A549 (cell line): Measurements from ENCODE around the gene FOXS1. TPM values are rescaled to one million over a fixed set of nuclear protein-coding genes. Genes with fewer than 3 reads are reported as not detected.

ENCODE experiments used
- ATAC-seq, 2 experiments: fragments of 200-7000 bp in 1 of 2; fragments of >200 bp in 1 of 2; cut with Nextera tagmentation in 1 of 2; cut with Tn5 transposase in 1 of 2; 3 replicates each; pipeline versions ENCODE4 v1.8.0 to v1.9.1; 2018 to 2020; ENCODE audit warnings: mild to moderate bottlenecking in 1 of 2, moderate library complexity in 1 of 2
- CTCF ChIA-PET: fragments of 300-600 bp; sonication (Branson Sonifier 250); formaldehyde crosslinking; extraction: SDS; loops from one replicate; lab custom pipeline; 2021; ENCODE audit warnings: antibody characterized with exemption, inconsistent platforms; lab: Yijun Ruan, JAX
- POLR2A ChIA-PET: fragments of 350-600 bp; formaldehyde crosslinking; extraction: SDS; loops from one replicate; lab custom pipeline; 2021; ENCODE audit warnings: antibody characterized with exemption, inconsistent platforms; lab: Yijun Ruan, JAX
- DNase-seq, 2 experiments: peaks; one replicate each; pipeline versions ENCODE4 v3.0.0 to v3.0.0-alpha.2; 2011 to 2016; ENCODE audit warnings: low read depth in 1 of 2, low spot score in 1 of 2
- FAIRE-seq: peaks from 2 replicates; lab custom pipeline; 2011; peaks lifted over from hg19 to GRCh38; lab: Jason Lieb, UNC
- H3K27ac ChIP-seq, 2 experiments: fragments of >200 bp; sonication (Bioruptor Twin); formaldehyde crosslinking; 3 replicates each; pipeline ENCODE4 v1.5.1; 2016 to 2017
- H3K4me1 ChIP-seq: fragments of >200 bp; sonication (Bioruptor Twin); formaldehyde crosslinking; 3 replicates; pipeline ENCODE4 v1.6.1; 2016
- H3K4me2 ChIP-seq: fragments of >200 bp; sonication (Bioruptor Twin); formaldehyde crosslinking; 3 replicates; pipeline ENCODE4 v1.6.1; 2016
- H3K4me3 ChIP-seq: fragments of >200 bp; sonication (Bioruptor Twin); formaldehyde crosslinking; 3 replicates; pipeline ENCODE4 v1.5.1; 2016
- H3K9me3 ChIP-seq: fragments of >200 bp; sonication (Bioruptor Twin); formaldehyde crosslinking; 3 replicates; pipeline ENCODE4 v1.6.1; 2016
- BHLHE40 ChIP-seq: IDR thresholded peaks from 2 replicates; pipeline ENCODE4 v1.6.1; 2012; ENCODE audit warnings: low read depth, low read length, inconsistent platforms
- CBX2 ChIP-seq: fragments of 200-600 bp; sonication (generic); IDR thresholded peaks from 2 replicates; pipeline ENCODE4 v1.6.1; 2016; ENCODE audit warnings: low read depth, mild to moderate bottlenecking, borderline replicate concordance
- CBX8 ChIP-seq: fragments of 200-600 bp; sonication (generic); IDR thresholded peaks from 2 replicates; pipeline ENCODE4 v1.6.1; 2016
- CHD2 ChIP-seq: fragments of 150-350 bp; IDR thresholded peaks from 2 replicates; pipeline ENCODE4 v1.6.1; 2014; ENCODE audit warnings: low read length; ENCODE audit not compliant: partially characterized antibody
- CHD4 ChIP-seq: fragments of 200-600 bp; sonication (generic); IDR thresholded peaks from 2 replicates; pipeline ENCODE4 v1.6.1; 2016; ENCODE audit warnings: antibody characterized with exemption, mild to moderate bottlenecking, borderline replicate concordance
- ESRRA ChIP-seq: fragments of 150-350 bp; IDR thresholded peaks from 2 replicates; pipeline ENCODE4 v1.6.1; 2014; ENCODE audit warnings: mild to moderate bottlenecking, low read length, borderline replicate concordance
- FOSL2 ChIP-seq, 2 experiments: fragments of 450-650 bp in 1 of 2; fragments of >200 bp in 1 of 2; sonication (Bioruptor Twin) in 1 of 2; formaldehyde crosslinking; IDR thresholded peaks; 2 replicates each; pipeline versions ENCODE4 v1.5.0 to v1.6.1; 2016 to 2020; ENCODE audit warnings: mild to moderate bottlenecking in 1 of 2, moderate library complexity in 1 of 2
- FOXS1 ChIP-seq: fragments of 250-450 bp; sonication (Bioruptor Pico); IDR thresholded peaks from 2 replicates; pipeline ENCODE4 v1.5.0; 2020; ENCODE audit warnings: mild to moderate bottlenecking, moderate library complexity
- HOXA7 ChIP-seq: fragments of 250-450 bp; sonication (Bioruptor Pico); IDR thresholded peaks from 2 replicates; pipeline ENCODE4 v1.5.0; 2020; ENCODE audit warnings: mild to moderate bottlenecking, moderate library complexity
- KDM1A ChIP-seq: fragments of 200-600 bp; sonication (generic); IDR thresholded peaks from 2 replicates; pipeline ENCODE4 v1.6.1; 2016; ENCODE audit warnings: low read depth, mild to moderate bottlenecking
- KDM5A ChIP-seq: fragments of 200-600 bp; sonication (generic); IDR thresholded peaks from 2 replicates; pipeline ENCODE4 v1.6.1; 2016; ENCODE audit warnings: antibody characterized with exemption, mild to moderate bottlenecking
- PHF8 ChIP-seq: fragments of 200-600 bp; sonication (generic); IDR thresholded peaks from 2 replicates; pipeline ENCODE4 v1.6.1; 2016; ENCODE audit warnings: low read depth, mild to moderate bottlenecking, antibody characterized with exemption, moderate library complexity, borderline replicate concordance
- RNF2 ChIP-seq: fragments of 200-600 bp; sonication (generic); IDR thresholded peaks from 2 replicates; pipeline ENCODE4 v1.6.1; 2016; ENCODE audit warnings: low read depth, mild to moderate bottlenecking, antibody characterized with exemption, moderate library complexity, borderline replicate concordance
- SREBF2 ChIP-seq: fragments of 450-650 bp; IDR thresholded peaks from 2 replicates; pipeline ENCODE4 v1.6.1; 2014; ENCODE audit warnings: mild to moderate bottlenecking, moderate library complexity
- TFCP2L1 ChIP-seq: fragments of 250-450 bp; sonication (Bioruptor Pico); IDR thresholded peaks from 2 replicates; pipeline ENCODE4 v1.5.0; 2021; ENCODE audit warnings: mild to moderate bottlenecking
- ZNF302 ChIP-seq: fragments of 250-450 bp; sonication (Bioruptor Pico); IDR thresholded peaks from 2 replicates; pipeline ENCODE4 v1.9.0; 2021; ENCODE audit warnings: inconsistent platforms, mild to moderate bottlenecking, moderate library complexity
- ZSCAN20 ChIP-seq: fragments of 250-450 bp; sonication (Bioruptor Pico); IDR thresholded peaks from 2 replicates; pipeline ENCODE4 v1.8.0; 2022; ENCODE audit warnings: mild to moderate bottlenecking, moderate library complexity
- WGBS: methylation state at CpG from one replicate; pipeline ENCODE4 v1.1.6; 2017; ENCODE audit errors: missing lambda C conversion rate; 5-methylcytosine and 5-hydroxymethylcytosine counted together
- polyA plus RNA-seq, 4 experiments: library from polyadenylated mRNA; depleted of rRNA in 3 of 4; stranded (reverse); fragments of >200 nt; fragmentation: RNase III in 1 of 4; extraction: RNeasy Plus Mini Kit Qiagen cat#74134 plus additional on column Dnase treatment in 1 of 4; gene quantifications; 2 replicates in 3 of 4; 3 replicates in 1 of 4; pipeline ENCODE4 v1.2.3, GENCODE V29; 2011 to 2017
- TF ChIP-seq, protein P1 (sequence below): fragments of 250-450 bp; sonication (Bioruptor Pico); IDR thresholded peaks from 2 replicates; pipeline ENCODE4 v1.5.0; 2021; ENCODE audit warnings: mild to moderate bottlenecking, moderate library complexity, borderline replicate concordance
- TF ChIP-seq, protein P2 (sequence below): IDR thresholded peaks from 2 replicates; pipeline ENCODE4 v1.6.1; 2012
- TF ChIP-seq, protein P3 (sequence below): fragments of >200 bp; sonication (Bioruptor Twin); formaldehyde crosslinking; IDR thresholded peaks from 2 replicates; pipeline ENCODE4 v1.6.1; 2016
- TF ChIP-seq, protein P4 (sequence below): IDR thresholded peaks from 2 replicates; pipeline ENCODE4 v1.6.1; 2012; ENCODE audit warnings: low read depth, borderline replicate concordance

The FOXS1 gene
- polyA plus RNA-seq, 2 of the 4 experiments (the other 2 are of a cell fraction): 1.5 to 3.7 TPM

DNA sequence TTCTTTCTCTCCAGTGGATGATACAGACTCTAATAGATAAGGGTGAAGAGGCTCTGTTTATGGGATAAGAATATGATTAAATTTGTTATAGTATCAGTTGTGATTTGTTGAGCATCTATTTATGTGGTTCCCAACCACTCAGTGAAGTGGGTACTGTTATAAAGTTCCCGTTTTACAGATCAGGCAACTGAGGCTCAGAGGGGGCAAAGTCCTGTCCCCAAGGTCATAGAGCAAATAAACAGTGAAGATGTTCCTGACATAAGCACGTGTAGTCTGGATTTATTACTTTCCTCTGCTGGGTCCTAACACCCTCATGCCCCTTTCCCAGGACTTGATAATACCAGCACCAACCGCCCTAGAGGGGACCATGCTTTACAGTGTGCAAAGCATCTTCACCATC lies 20.8 kb upstream of the FOXS1 start:
- FAIRE-seq: no peak
- no peak for TF ChIP-seq PHF8
- TF ChIP-seq CBX8: no peak
- TF ChIP-seq, protein P1, sequence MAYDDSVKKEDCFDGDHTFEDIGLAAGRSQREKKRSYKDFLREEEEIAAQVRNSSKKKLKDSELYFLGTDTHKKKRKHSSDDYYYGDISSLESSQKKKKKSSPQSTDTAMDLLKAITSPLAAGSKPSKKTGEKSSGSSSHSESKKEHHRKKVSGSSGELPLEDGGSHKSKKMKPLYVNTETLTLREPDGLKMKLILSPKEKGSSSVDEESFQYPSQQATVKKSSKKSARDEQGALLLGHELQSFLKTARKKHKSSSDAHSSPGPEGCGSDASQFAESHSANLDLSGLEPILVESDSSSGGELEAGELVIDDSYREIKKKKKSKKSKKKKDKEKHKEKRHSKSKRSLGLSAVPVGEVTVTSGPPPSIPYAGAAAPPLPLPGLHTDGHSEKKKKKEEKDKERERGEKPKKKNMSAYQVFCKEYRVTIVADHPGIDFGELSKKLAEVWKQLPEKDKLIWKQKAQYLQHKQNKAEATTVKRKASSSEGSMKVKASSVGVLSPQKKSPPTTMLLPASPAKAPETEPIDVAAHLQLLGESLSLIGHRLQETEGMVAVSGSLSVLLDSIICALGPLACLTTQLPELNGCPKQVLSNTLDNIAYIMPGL: no peak
- TF ChIP-seq, protein P2, sequence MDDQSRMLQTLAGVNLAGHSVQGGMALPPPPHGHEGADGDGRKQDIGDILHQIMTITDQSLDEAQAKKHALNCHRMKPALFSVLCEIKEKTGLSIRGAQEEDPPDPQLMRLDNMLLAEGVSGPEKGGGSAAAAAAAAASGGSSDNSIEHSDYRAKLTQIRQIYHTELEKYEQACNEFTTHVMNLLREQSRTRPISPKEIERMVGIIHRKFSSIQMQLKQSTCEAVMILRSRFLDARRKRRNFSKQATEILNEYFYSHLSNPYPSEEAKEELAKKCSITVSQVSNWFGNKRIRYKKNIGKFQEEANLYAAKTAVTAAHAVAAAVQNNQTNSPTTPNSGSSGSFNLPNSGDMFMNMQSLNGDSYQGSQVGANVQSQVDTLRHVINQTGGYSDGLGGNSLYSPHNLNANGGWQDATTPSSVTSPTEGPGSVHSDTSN: no peak
- no peak for TF ChIP-seq HOXA7 (CRISPR knock-in tag)
- no peak for TF ChIP-seq CBX2
- TF ChIP-seq ZNF302 (CRISPR knock-in tag): no peak
- TF ChIP-seq, protein P3, sequence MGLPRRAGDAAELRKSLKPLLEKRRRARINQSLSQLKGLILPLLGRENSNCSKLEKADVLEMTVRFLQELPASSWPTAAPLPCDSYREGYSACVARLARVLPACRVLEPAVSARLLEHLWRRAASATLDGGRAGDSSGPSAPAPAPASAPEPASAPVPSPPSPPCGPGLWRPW: no peak
- TF ChIP-seq KDM5A: no peak
- TF ChIP-seq, protein P4, sequence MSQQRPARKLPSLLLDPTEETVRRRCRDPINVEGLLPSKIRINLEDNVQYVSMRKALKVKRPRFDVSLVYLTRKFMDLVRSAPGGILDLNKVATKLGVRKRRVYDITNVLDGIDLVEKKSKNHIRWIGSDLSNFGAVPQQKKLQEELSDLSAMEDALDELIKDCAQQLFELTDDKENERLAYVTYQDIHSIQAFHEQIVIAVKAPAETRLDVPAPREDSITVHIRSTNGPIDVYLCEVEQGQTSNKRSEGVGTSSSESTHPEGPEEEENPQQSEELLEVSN: no peak
- peaks cover 15% of the 10 kb centered on the region for H3K4me1 ChIP-seq
- no peak overlapping the region for H3K4me3 ChIP-seq
- no peak overlapping the region for H3K4me2 ChIP-seq
- CTCF ChIA-PET: no interaction called here
- WGBS: 40% methylated on average over 3 of the region's 3 CpGs
- no peak for ATAC-seq
- H3K27ac ChIP-seq: no peak overlapping the region
- no peaks in the 10 kb centered on the region for H3K9me3 ChIP-seq
- POLR2A ChIA-PET: no interaction called here
- no peak for DNase-seq

DNA sequence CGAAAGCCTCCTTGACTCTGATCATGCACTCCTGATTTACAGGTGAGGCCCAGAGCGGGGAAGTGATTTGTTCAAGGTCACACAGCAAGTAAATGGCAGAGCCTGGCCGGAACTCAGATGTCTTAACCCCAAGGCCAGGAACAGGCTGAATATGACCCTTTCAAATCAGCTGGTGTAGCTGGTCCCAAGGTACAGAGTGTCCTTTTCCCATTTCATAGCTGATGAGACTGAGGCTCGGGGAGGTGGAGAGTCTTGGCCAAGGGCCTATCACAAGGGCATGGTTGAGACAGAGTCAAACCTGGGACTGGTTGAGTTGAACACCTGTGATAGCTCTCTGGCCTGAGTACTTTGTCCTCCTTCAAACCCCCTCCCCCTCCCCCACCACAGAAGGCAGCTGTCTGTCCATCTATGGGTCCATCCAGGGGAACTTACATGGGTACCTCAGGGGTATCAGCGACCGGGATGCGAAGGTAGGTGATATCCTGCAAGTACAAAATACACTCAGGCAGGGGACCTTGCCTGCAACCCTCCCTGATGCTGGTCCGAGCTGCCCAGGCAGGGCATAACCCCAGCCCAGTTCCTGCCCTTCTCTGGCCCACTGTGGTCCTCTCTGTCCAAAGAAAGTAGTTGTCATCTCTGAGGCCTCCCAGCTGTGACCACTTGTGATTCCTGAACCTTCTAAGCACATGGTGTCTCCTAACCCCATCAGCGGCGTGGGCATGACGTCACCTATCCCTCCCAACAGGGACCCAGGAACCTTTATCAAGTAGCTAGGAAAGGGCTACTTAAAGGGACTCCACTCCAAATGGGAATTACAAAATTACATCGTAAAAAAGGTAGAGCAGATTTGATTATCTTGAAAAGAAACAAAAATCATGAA lies 19.4 kb upstream of the FOXS1 start:
- TF ChIP-seq CHD4 (no peak), ZSCAN20 (CRISPR knock-in tag) (no peak), FOSL2 (IDR thresholded peaks at IDR 0.05) (no peak), FOSL2 (CRISPR knock-in tag; IDR thresholded peaks at IDR 0.05) (no peak), FOXS1 (CRISPR knock-in tag) (no peak), ESRRA (no peak), CHD2 (no peak), BHLHE40 (no peak), SREBF2 (no peak), RNF2 (no peak), KDM1A (no peak), TFCP2L1 (CRISPR knock-in tag) (no peak)
- Histone ChIP-seq H3K27ac (no peak overlapping the region), H3K4me3 (no peak overlapping the region), H3K9me3 (no peaks in the 10 kb centered on the region), H3K4me2 (no peak overlapping the region), H3K4me1 (peaks cover 19% of the 10 kb centered on the region)
- DNase-seq (no peak), FAIRE-seq (no peak), ATAC-seq (no peak)
- ChIA-PET POLR2A (no interaction called here), CTCF (interaction anchor here (0.8 to 5.7 kb wide), 5 partner anchors 12 to 167 kb away, joined by 3 to 64 read pairs (median 3); no protein-coding TSS in a partner anchor)
- WGBS: 84% methylated on average over 12 of the region's 12 CpGs
